GM18951 (cell line): Measurements from ENCODE around the gene PHLDB1.

Source experiments
- POLR2A ChIP-seq: IDR thresholded peaks from 4 replicates; pipeline ENCODE4 v1.6.1; 2011; ENCODE audit warnings: mild to moderate bottlenecking; ENCODE audit not compliant: insufficient read length, insufficient read depth; ENCODE audit errors: extremely low read depth
- in situ Hi-C: fragments of 300-500 bp; cut with MboI; formaldehyde crosslinking; loops from one replicate; pipeline ENCODE4 v1.12.0; 2022; ENCODE audit warnings: low sequenced_read_pairs, mixed read lengths, inconsistent platforms; ENCODE audit not compliant: unreplicated experiment

Gene PHLDB1

GRCh38 chr11:118666371-118666770 is 59.0 kb downstream of the PHLDB1 start:
- in situ Hi-C loops = no loop called here
- no peak for TF ChIP-seq POLR2A

GRCh38 chr11:118670063-118670462 is 62.6 kb downstream of the PHLDB1 start:
- in situ Hi-C loops = no loop called here
- TF ChIP-seq POLR2A = no peak

- no peak for TF ChIP-seq POLR2A
- in situ Hi-C loops = no loop called here
Observed at GRCh38 chr11:118671254-118671653, 63.8 kb downstream of the PHLDB1 start.

- no peak for TF ChIP-seq POLR2A
- in situ Hi-C loops = no loop called here
Observed at GRCh38 chr11:118672846-118673245, 65.4 kb downstream of the PHLDB1 start.

GRCh38 chr11:118673361-118674081 is 66.1 kb downstream of the PHLDB1 start:
- TF ChIP-seq POLR2A = no peak
- in situ Hi-C loops = no loop called here

GRCh38 chr11:118674082-118674435 is 66.6 kb downstream of the PHLDB1 start:
- in situ Hi-C loops = no loop called here
- TF ChIP-seq POLR2A = no peak

- in situ Hi-C loops = loop anchor here (25.0 kb wide), 1 partner anchor 259 kb away; the partner anchor contains the start of gene BCL9L
- TF ChIP-seq POLR2A = no peak
Observed at GRCh38 chr11:118677977-118678376, 70.6 kb downstream of the PHLDB1 start.

- in situ Hi-C loops = loop anchor here (25.0 kb wide), 1 partner anchor 258 kb away; the partner anchor contains the start of gene BCL9L
Observed at GRCh38 chr11:118678908-118679307, 71.5 kb downstream of the PHLDB1 start.

GRCh38 chr11:118679483-118679882 is 72.1 kb downstream of the PHLDB1 start, which contains the start of gene TREH:
Gene TREH, minus strand, starts transcription at chr11:118679650. Its CDS starts 23 bp downstream, at chr11:118679627.
- in situ Hi-C loops = loop anchor here (25.0 kb wide), 1 partner anchor 258 kb away; the partner anchor contains the start of gene BCL9L
- TF ChIP-seq POLR2A = no peak

- in situ Hi-C loops = loop anchor here (25.0 kb wide), 1 partner anchor 255 kb away; the partner anchor contains the start of gene BCL9L
Observed at GRCh38 chr11:118682372-118682771, 75.0 kb downstream of the PHLDB1 start.

GRCh38 chr11:118682939-118683338 is 75.5 kb downstream of the PHLDB1 start:
- in situ Hi-C loops = loop anchor here (25.0 kb wide), 1 partner anchor 254 kb away; the partner anchor contains the start of gene BCL9L

More at GRCh38 chr11:118682372-118682771, 75.0 kb downstream of the PHLDB1 start:
- no peak for TF ChIP-seq POLR2A

- in situ Hi-C loops = loop anchor here (25.0 kb wide), 1 partner anchor 253 kb away; the partner anchor contains the start of gene BCL9L
- no peak for TF ChIP-seq POLR2A
Observed at GRCh38 chr11:118684187-118684586, 76.8 kb downstream of the PHLDB1 start.

GRCh38 chr11:118687906-118688305 is 80.5 kb downstream of the PHLDB1 start:
- TF ChIP-seq POLR2A = no peak
- in situ Hi-C loops = loop anchor here (25.0 kb wide), 1 partner anchor 249 kb away; the partner anchor contains the start of gene BCL9L

- in situ Hi-C loops = loop anchor here (25.0 kb wide), 1 partner anchor 249 kb away; the partner anchor contains the start of gene BCL9L
Observed at GRCh38 chr11:118688339-118688738, 80.9 kb downstream of the PHLDB1 start.
